HepG2 (cell line): ENCODE results near the gene ANO9.

Experiments
- ATM ChIP-seq: fragments of 450-650 bp; IDR thresholded peaks from 2 replicates; pipeline ENCODE4 v1.7.1; 2017; ENCODE audit warnings: mild to moderate bottlenecking, borderline replicate concordance
- CTCF ChIP-seq: sonication (generic); formaldehyde crosslinking; IDR thresholded peaks from 2 replicates; pipeline ENCODE4 v1.5.0; 2020; ENCODE audit warnings: mild to moderate bottlenecking, missing genetic modification reagents, moderate library complexity
- DZIP1 ChIP-seq: sonication (generic); formaldehyde crosslinking; IDR thresholded peaks from 2 replicates; pipeline ENCODE4 v1.5.0; 2020; ENCODE audit warnings: mild to moderate bottlenecking, missing genetic modification reagents
- MAFK ChIP-seq, 2 experiments: IDR thresholded peaks in 1 of 2; conservative IDR thresholded peaks in 1 of 2; 2 replicates each; pipeline ENCODE4 v1.6.1; 2011; ENCODE audit warnings: improper control_type of control experiment in 2 of 2, low read length in 2 of 2
- USF2 ChIP-seq, 2 experiments: sonication (generic) in 1 of 2; formaldehyde crosslinking in 1 of 2; IDR thresholded peaks; 2 replicates each; pipeline versions ENCODE4 v1.5.1 to v1.6.1; 2011 to 2020; ENCODE audit warnings: borderline replicate concordance in 1 of 2, low read depth in 1 of 2, low read length in 1 of 2, mild to moderate bottlenecking in 1 of 2, missing genetic modification reagents in 1 of 2, moderate library complexity in 1 of 2
- ZBTB43 ChIP-seq: sonication (generic); formaldehyde crosslinking; conservative IDR thresholded peaks from 2 replicates; pipeline ENCODE4 v1.4.0; 2020; ENCODE audit warnings: missing genetic modification reagents
- ZEB1 ChIP-seq: IDR thresholded peaks from 2 replicates; pipeline ENCODE4 v1.6.1; 2012; ENCODE audit warnings: mild to moderate bottlenecking, low read depth, inconsistent platforms; ENCODE audit not compliant: insufficient replicate concordance
- ZNF230 ChIP-seq: sonication (generic); formaldehyde crosslinking; IDR thresholded peaks from 2 replicates; pipeline ENCODE4 v1.4.0; 2020; ENCODE audit warnings: mild to moderate bottlenecking, missing genetic modification reagents
- ZNF512 ChIP-seq: sonication (generic); formaldehyde crosslinking; IDR thresholded peaks from 2 replicates; pipeline ENCODE4 v1.4.0; 2020; ENCODE audit warnings: mild to moderate bottlenecking, missing genetic modification reagents
- ZNF562 ChIP-seq: sonication (generic); formaldehyde crosslinking; IDR thresholded peaks from 2 replicates; pipeline ENCODE4 v1.8.0; 2022; ENCODE audit warnings: missing genetic modification reagents, borderline replicate concordance
- ZNF619 ChIP-seq: sonication (generic); formaldehyde crosslinking; IDR thresholded peaks from 2 replicates; pipeline ENCODE4 v1.4.0; 2020; ENCODE audit warnings: mild to moderate bottlenecking, missing genetic modification reagents

- TF ChIP-seq MAFK (conservative IDR thresholded peaks at IDR 0.05 in 1 of 2, IDR thresholded peaks at IDR 0.05 in 1 of 2; ENCODE audit: low read length in 2 of 2) (no peak), DZIP1 (CRISPR knock-in tag) (no peak), ZBTB43 (no peak), ZEB1 (no peak), ZNF562 (CRISPR knock-in tag) (no peak), CTCF (CRISPR knock-in tag) (no peak), ATM (no peak), ZNF619 (CRISPR knock-in tag) (no peak), USF2 (IDR thresholded peaks at IDR 0.05; ENCODE audit: low read depth, low read length) (no peak), USF2 (CRISPR knock-in tag; IDR thresholded peaks at IDR 0.05; ENCODE audit: borderline replicate concordance) (no peak), ZNF512 (CRISPR knock-in tag) (no peak), ZNF230 (no peak)
Measured at GRCh38 chr11:465896-466530, 24.2 kb upstream of the ANO9 start.
